Activated CD4-positive, alpha-beta T cell treated with anti-CD3 and anti-CD28 coated beads, Interleukin-2, amount 50 U/mL, for 1 hour (primary cell): ENCODE measurements around the gene DMRTA2.

Experiments used
- DNase-seq: peaks from one replicate; pipeline ENCODE4 v3.0.0-alpha.2; 2020

Gene DMRTA2

GRCh38 chr1:50422946-50423669 is at the start of gene DMRTA2:
DMRTA2 (minus strand) TSS chr1:50423443; CDS start chr1:50421536, 1,907 bp downstream.
- DNase-seq = no peak

DNA sequence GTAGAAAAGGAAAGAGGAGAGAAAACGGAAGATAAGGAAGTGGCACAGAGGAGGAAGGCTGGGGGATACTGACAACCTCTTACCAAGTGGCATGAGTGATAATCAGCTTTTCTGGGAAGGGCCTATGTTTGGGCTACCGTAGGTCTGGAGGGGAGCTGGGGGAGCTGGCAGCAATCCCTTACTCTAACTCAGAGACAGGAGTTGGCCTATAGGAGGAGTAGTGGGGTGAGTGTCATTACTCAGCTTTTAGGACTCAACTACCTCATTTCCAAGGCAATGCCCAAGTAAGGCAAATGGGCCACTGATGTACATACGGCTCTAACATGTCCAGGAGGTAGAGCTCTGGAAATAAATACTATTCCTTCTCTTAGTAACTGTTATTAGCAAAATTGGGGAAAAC is 48.7 kb upstream of the DMRTA2 start:
- DNase-seq = no peak

- no peak for DNase-seq
These were observed 39.7 kb upstream of the DMRTA2 start for GRCh38 chr1:50462964-50463363.

- DNase-seq = no peak
These were observed 35.3 kb upstream of the DMRTA2 start for GRCh38 chr1:50458507-50458906.

DNA sequence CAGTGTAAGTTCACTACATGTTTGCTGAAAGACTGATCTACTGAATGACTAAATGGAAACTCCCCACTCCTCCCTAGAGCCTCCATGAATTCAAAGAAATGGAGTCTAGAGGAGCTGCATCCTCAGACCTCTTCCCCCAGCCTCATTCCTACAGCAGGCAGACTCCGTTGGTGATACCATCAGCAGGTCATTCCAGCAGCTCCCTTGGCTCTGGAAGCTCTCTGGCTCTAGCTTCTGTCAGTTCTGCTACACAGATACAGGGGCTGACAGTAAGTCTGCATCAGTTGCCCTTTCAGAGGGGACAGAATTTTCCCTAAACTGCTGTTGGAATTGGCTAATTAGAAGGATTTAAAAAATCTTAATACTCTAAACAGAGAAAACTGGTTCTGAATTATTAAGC is 31.7 kb upstream of the DMRTA2 start:
- no peak for DNase-seq

- no peak for DNase-seq
These were observed 30.0 kb upstream of the DMRTA2 start for GRCh38 chr1:50453266-50453665.

DNA sequence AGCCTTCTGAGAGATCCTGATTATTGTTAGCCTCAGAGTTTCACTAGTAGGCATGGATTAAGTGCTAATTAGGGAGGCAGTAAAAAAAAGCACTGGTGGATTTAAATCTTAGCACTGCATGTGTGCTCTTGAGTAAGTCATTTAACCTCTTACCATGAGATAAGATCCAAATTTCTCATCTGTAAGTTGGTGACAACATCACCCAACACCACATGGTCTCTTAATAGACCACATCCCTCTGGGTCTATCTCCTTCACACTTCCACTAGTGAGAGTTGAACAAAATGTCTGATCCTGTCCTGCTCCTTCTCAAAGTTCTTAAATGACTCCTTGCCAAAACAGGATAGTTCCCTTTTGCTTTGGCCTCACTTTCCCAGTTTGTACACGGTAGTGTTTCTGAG is 29.5 kb upstream of the DMRTA2 start:
- no peak for DNase-seq

DNA sequence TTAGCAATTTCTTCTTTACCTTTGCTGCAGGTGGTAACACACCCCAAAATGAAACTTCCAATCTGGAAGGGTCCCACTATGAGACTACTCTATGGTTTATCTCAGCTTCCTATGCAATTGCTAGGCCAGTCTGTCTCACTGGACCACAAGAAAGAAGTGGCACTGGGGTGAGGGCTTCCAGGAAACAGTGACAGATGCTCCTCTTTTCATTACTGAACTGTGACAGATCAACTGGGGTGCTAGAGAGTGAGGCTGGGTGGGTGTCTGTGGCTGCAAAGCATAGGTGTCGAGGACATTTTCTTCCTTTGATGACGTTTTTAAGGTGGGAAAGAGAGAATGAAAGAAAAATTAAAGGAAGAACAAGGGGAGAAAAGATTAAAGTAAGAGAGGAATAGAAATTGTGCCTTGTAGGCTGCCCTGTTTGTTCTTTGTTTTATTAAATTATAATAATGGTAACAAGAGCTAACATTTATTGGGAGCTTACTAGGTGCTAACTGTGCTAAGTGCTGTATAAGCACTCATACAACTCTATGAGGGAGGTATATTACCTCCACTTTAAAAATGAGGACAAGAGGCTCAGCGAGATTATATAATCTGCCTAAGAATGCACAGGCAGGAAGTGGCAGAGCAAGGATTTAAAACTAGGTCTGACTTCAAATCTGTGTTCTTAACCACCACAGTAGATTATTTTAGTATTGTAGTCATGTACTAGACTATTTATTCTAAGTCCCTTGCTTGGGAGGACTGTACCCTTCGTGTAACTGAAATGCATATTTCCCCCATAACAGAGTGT is 27.8 kb upstream of the DMRTA2 start:
- no peak for DNase-seq

GRCh38 chr1:50447961-50448360 is 24.7 kb upstream of the DMRTA2 start:
- no peak for DNase-seq

GRCh38 chr1:50441183-50441582 is 17.9 kb upstream of the DMRTA2 start:
- no peak for DNase-seq

DNA sequence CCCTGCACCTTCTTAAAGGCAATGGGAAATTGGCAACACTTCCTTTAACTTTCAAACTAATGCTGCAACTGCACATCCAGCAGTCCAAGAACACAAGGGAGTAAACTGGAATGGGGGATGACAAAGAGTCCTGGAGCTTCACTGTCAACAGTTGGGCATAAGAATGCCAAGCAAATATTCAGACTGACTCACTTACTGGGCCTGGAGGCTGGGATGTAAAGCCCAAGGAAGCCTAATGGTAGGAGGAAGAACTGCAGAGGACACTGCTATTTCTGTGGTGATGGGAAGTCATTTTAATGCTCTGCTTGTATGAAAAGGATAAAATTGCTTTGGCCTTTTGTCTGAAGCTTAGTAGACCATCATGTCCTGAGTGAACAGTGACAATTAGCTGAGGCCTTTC is 15.7 kb upstream of the DMRTA2 start:
- DNase-seq = no peak

GRCh38 chr1:50436489-50436888 is 13.2 kb upstream of the DMRTA2 start:
- DNase-seq = no peak

GRCh38 chr1:50430010-50430405 is 6.8 kb upstream of the DMRTA2 start:
- no peak for DNase-seq

GRCh38 chr1:50427818-50428779 is 4.9 kb upstream of the DMRTA2 start:
- DNase-seq = no peak

DNA sequence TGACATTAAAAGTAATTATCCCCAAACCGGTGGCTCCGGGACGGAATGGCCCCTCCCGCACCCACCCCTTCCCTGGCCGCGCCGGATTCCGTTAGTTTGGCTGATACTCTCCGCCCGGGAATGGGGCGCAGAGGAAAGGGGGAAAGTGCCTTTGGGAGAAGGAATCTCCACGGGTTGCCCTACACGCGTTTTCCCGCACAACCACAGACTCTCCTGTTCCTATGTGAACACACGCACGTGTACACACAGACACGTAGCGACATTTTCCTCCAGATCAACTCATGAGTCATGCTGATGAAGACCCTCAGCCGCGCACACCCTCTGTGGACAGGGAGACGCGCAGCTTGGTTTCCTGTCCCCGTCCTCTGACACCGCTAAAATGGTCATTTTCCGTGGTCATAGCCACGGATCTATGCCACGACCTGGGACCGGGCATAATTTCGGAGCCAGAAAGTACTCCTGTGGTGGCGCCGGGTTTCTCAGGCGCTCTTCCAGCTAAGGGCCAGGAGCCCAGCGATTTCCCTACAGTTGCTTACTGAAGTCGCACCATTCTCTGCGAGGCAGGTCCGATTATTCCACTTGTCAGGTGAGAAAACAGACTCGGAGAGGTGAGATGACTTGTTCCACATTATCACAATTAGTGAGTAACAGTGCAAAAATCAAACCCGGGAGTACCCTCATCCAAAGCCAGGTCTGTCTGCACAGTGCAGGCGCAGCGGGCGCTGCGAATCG is 4.0 kb upstream of the DMRTA2 start:
- no peak for DNase-seq

- DNase-seq = no peak
These were observed 3.5 kb upstream of the DMRTA2 start for GRCh38 chr1:50426702-50427085.

DNA sequence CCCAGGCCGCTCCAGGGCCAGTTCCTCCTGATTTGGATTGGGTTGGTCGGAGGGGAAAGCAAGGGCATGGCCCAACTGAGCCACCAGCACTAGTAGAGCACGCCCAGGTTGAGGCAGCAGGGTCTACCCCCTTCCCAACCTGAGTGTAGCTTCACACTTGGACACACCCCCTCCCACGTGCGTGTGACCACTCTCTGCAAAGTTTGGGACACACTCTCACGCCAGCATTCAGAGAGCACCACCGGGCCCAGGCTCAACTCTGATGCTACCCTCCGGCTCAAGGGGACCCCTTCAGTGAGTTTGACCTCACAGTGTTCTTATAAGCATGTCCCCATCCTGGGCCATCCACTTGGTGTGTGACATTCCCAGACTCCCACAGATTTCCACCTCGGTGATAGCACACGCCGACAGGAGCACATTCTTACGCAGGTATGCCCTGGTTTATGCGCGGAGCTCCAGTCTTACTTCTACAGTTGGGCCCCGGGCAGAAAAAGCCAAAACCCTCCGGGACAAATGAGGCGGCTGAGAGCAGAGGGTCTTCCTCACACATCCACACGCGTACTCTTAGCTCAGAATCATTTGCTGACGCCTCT is 3.0 kb upstream of the DMRTA2 start:
- no peak for DNase-seq

- no peak for DNase-seq
These were observed 2.3 kb upstream of the DMRTA2 start for GRCh38 chr1:50425376-50426107.

- no peak for DNase-seq
These were observed 1.7 kb upstream of the DMRTA2 start for GRCh38 chr1:50424884-50425375.

GRCh38 chr1:50424045-50424883 is 1.0 kb upstream of the DMRTA2 start:
- DNase-seq = no peak
